Measurements from ENCODE around the gene ANKS1B. TPM values are rescaled to one million over a fixed set of nuclear protein-coding genes. Genes with fewer than 3 reads are reported as not detected.
A peak's percentile ranks its signal among the peaks of the same experiment; 100 is the strongest.

The ANKS1B gene
- total RNA-seq, 1 experiment from 2014 or later: 9.7 TPM

- no peaks in the 10 kb centered on the region for H3K9me3 ChIP-seq (ENCODE audit: control insufficient read depth, insufficient read depth, low read depth, low read length)
- BruUV-seq (replicated peaks): no TSS peak
- DNase-seq (ENCODE audit: low read depth, low spot score) (no peak), ATAC-seq (peak; percentile 87)
- no peak overlapping the region for H3K27ac ChIP-seq (ENCODE audit: low read length)
- intact Hi-C loops (cut with micrococcal nuclease; ENCODE audit: unreplicated experiment): no loop called here
- TF ChIP-seq POLR2AphosphoS5 (IDR thresholded peaks at IDR 0.05; ENCODE audit: low read depth, low read length) (no peak), TCF7L2 (IDR thresholded peaks at IDR 0.05; ENCODE audit: low read depth, low read length) (no peak), REST (IDR thresholded peaks at IDR 0.05; ENCODE audit: insufficient read depth in 1 of 2, low read depth in 2 of 2, low read length in 1 of 2) (no peak), SIN3A (IDR thresholded peaks at IDR 0.05; ENCODE audit: borderline replicate concordance, insufficient read depth, low read depth, low read length) (no peak)
- TF ChIP-seq, protein P1, sequence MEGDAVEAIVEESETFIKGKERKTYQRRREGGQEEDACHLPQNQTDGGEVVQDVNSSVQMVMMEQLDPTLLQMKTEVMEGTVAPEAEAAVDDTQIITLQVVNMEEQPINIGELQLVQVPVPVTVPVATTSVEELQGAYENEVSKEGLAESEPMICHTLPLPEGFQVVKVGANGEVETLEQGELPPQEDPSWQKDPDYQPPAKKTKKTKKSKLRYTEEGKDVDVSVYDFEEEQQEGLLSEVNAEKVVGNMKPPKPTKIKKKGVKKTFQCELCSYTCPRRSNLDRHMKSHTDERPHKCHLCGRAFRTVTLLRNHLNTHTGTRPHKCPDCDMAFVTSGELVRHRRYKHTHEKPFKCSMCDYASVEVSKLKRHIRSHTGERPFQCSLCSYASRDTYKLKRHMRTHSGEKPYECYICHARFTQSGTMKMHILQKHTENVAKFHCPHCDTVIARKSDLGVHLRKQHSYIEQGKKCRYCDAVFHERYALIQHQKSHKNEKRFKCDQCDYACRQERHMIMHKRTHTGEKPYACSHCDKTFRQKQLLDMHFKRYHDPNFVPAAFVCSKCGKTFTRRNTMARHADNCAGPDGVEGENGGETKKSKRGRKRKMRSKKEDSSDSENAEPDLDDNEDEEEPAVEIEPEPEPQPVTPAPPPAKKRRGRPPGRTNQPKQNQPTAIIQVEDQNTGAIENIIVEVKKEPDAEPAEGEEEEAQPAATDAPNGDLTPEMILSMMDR (IDR thresholded peaks at IDR 0.05): no peak
- no peaks in the 10 kb centered on the region for H3K36me3 ChIP-seq (ENCODE audit: control insufficient read depth, insufficient read depth, low read length)
- ChIA-PET CTCF (no interaction called here), POLR2A (no interaction called here)
- H3K4me3 ChIP-seq (ENCODE audit: low read depth in 2 of 2, low read length in 2 of 2): no peak overlapping the region
- no peaks in the 10 kb centered on the region for H3K4me1 ChIP-seq (ENCODE audit: control insufficient read depth, insufficient read depth, low read length)
- in situ Hi-C loops (cut with HindIII; ENCODE audit: low pct_unique_long_range_greater_than_20kb, low sequenced_read_pairs): no loop called here
- H3K27me3 ChIP-seq (ENCODE audit: control insufficient read depth, insufficient read depth, low read length): no peaks in the 10 kb centered on the region
These were observed 486.0 kb downstream of the ANKS1B start for GRCh38 chr12:99498756-99499155.

DNA sequence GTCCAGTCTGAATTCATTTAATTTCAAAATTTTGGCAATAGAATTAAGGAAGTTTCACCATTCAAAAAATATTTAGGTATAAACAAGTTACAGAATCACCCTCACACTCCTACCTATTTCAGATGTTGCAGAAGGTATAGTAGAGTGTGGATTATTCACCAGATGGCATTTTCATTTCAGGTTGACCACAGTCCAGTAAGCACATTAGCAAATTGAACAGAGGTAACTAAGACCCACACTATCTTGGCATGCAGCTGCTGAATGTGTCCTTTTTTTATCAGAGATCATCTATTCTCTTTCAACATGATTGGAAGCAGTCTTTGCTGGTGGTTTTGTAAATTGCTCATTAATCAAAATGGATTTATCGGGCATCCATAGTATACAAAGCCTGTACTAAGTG, 488.9 kb downstream of the ANKS1B start:
- in situ Hi-C loops (cut with HindIII; ENCODE audit: low pct_unique_long_range_greater_than_20kb, low sequenced_read_pairs): no loop called here
- no TSS peak for BruUV-seq (replicated peaks)
- TF ChIP-seq SIN3A (IDR thresholded peaks at IDR 0.05; ENCODE audit: borderline replicate concordance, insufficient read depth, low read depth, low read length) (no peak), REST (IDR thresholded peaks at IDR 0.05; ENCODE audit: insufficient read depth in 1 of 2, low read depth in 2 of 2, low read length in 1 of 2) (no peak), POLR2AphosphoS5 (IDR thresholded peaks at IDR 0.05; ENCODE audit: low read depth, low read length) (no peak), TCF7L2 (IDR thresholded peaks at IDR 0.05; ENCODE audit: low read depth, low read length) (no peak)
- TF ChIP-seq, protein P1 (IDR thresholded peaks at IDR 0.05): no peak

More for the DNA sequence above, 488.9 kb downstream of the ANKS1B start:
- Histone ChIP-seq H3K9me3 (ENCODE audit: control insufficient read depth, insufficient read depth, low read depth, low read length) (no peaks in the 10 kb centered on the region), H3K36me3 (ENCODE audit: control insufficient read depth, insufficient read depth, low read length) (no peaks in the 10 kb centered on the region), H3K27ac (ENCODE audit: low read length) (no peak overlapping the region), H3K4me1 (ENCODE audit: control insufficient read depth, insufficient read depth, low read length) (no peaks in the 10 kb centered on the region), H3K4me3 (ENCODE audit: low read depth in 2 of 2, low read length in 2 of 2) (no peak overlapping the region), H3K27me3 (ENCODE audit: control insufficient read depth, insufficient read depth, low read length) (no peaks in the 10 kb centered on the region)
- ChIA-PET POLR2A (no interaction called here), CTCF (no interaction called here)
- ATAC-seq (no peak), DNase-seq (ENCODE audit: low read depth, low spot score) (no peak)
- intact Hi-C loops (cut with micrococcal nuclease; ENCODE audit: unreplicated experiment): no loop called here
